HG03196 (cell line): ENCODE measurements around the gene ZCCHC24.

Source experiments
- ATAC-seq: cut with Tn5 transposase; IDR thresholded peaks from one replicate; pipeline ENCODE4 v1.9.1; 2021; ENCODE audit not compliant: unreplicated experiment

The ZCCHC24 gene

DNA sequence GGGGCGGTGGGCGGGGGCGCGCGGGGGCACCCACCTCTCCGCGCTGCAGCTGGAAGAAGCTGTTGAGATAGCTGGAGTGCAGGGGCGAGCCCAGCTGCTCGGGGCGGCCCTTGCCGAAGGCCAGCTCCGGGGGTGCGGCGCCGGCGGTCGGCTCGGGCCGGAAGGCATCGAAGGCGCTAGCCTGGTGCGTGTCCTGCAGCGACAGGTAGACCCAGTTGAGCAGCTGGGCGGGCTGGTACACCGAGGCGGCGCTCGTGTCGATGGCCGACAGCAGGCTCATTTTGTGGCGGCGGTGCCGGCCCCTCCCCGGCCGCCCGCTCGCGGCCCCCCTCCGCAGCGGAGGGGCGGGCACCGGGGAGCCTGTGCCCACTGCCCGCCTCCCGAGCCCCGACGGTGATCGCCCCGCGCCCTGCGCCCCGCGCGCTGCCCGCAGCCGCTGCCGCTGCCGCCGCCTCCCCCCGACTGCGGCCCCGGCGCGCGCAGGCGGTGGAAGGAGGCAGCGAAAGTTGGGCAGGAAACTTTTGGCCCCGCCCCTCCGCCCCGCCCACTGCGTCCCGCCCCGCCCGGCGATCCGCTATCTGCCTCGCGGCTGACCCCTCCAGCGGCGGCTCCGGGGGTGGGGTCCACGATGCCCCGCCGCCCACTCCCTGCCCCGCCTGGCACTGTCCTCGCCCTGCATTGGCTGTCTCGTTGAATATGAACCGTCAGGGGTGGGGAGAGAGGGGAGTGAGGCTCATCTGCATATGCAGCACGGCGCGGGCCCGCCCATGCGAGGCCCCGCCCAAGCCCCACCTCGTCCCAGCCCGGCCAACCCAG, at the start of gene ZCCHC24:
TSS of gene ZCCHC24 (minus strand) at position 464 of the 816 bp plus-strand sequence. CDS start at position 280, 184 bp downstream.
- peak; percentile 95 for ATAC-seq

DNA sequence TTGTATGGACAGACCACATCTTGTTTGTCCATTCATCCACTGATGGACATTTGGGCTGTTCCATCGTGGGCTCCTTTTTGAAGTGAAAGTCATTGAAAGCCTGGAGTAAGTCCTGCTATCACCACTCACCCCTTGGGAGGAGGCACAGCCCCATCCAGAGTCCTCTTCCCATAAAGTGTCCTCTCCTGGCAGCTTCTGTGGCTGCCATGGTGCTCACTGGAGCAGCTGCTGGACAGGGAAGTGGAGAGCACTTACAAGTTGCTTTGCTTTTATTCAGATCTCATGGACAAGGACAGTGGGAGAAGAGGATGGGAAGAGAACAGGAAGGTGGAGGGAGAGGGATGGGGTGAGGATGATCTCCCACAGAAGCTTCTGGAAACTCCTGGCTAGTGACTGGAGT, 48.4 kb upstream of the ZCCHC24 start:
- ATAC-seq: no peak

DNA sequence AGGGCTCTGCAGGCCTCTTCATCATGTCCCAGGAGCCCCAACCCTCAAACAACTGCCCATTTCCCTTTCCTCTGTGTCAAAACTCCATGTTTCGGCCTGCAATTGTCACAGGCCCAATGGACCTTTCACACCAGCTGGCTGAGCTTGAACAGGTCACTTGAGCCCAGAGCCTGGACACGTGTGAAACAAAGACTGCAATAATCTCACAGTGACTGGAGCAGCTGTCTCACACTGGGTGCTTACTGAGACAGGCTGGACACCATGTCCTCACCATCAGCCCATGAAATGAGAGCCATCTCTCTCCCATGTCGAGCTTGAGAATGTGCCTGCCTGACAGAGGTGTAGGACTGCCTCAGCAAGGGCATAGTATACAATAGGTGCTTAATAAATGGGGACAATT, 47.4 kb upstream of the ZCCHC24 start:
- ATAC-seq: no peak

DNA sequence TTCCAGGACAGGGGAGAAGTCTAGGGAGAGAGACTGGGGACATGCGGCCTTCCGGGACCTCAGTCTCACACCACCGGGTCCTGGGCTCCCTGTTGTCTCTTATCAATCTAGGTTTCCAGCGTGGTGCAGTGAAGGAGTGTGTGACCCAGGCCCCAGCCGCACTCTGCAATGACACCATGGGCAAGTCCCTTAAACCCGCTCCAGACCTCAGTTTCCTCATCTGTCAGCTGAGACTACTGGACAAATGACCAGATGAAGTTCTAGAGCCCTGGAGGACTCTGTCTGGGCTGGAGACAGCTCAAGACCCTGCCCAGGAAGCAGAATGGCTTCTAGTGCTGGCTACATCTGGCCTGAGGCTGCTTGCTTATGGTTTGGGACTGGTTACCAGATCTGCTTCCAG, 46.8 kb upstream of the ZCCHC24 start:
- no peak for ATAC-seq

DNA sequence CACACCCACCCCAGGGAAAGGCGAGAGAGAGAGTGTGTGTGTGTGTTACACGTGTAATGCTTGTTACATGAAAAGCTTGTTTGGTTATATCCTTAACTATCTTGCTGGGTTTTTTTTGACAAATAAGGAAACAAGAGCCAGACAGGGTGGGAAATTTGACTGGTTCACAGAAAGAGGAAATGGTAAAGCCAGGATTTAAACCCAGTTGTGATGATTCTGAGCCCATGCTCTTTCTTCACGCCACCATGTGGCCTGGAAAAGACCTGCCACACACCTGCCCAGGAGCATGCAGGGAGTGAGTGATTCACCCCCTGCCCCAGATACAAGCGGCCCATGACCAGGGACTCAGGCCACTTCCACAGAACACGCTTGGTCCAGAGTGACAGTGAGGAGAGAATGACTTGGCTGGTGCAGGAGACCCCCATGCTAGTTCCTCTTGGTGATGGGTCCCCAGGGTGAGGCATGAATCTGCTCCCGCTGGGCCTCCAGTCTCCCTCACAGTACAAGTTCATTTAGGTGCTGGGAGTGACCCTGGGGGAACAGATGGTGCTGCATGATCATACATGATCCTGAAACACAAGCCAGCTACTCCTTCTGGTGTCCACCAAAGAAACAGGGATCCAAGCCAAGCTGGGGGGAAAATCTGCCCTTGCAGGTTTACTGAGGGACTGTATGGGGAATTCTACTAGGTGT, 45.9 kb upstream of the ZCCHC24 start:
- ATAC-seq: no peak

DNA sequence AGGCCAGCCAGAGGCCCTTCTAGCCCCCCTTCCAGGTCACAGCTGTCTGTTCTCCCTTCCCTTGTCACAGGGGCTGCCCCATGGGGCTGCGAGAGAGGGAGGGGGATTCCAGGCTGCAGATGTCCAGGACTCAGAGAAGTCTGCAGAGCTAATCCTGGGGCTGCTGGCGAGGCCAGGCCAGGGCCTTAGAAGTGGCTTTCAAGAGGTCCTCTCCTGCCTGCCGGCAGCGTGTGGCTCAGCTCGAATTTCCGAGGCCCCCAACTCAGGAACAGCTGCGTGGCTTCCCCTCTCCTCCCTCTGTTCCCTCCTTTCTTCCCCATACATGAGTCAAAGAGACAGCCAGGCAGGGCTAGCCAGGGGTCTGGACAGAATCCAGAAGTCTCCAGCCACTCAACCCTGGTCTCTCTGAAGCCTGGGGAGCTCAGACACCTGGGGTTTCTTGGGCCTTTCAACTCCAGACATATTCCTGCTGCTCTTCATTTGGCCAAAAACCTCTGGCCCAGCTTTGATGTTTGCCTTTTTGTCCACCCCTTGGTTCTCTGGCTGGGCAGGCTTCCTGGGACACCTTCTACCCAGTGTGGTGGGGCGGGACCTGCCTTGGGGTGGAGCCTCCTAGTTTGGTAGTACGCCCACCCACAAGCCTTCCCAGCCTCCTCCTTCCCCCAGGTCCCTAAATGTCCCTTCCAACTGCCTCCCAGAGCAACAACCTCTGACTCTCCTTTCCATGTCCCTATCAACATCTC, 45.1 kb upstream of the ZCCHC24 start:
- no peak for ATAC-seq

DNA sequence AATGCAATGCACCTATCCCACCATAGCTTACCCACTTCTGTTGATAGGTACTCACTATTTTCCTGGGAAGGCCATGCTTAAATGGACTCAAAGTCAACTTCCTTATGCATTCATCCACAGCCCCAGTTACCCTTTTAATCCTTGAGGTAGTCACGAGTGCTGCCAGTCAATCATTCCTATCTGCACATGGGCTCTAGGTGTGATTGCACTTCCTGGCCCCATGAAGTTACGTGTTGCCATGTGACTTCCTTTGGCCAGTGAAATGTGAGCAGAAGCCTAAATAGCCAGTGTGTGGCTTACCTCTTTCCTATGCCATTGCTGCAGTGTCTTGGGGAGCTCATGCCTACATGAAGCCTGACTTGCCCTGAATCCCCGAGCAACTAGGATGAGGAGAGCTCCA, 43.4 kb upstream of the ZCCHC24 start:
- ATAC-seq: no peak

DNA sequence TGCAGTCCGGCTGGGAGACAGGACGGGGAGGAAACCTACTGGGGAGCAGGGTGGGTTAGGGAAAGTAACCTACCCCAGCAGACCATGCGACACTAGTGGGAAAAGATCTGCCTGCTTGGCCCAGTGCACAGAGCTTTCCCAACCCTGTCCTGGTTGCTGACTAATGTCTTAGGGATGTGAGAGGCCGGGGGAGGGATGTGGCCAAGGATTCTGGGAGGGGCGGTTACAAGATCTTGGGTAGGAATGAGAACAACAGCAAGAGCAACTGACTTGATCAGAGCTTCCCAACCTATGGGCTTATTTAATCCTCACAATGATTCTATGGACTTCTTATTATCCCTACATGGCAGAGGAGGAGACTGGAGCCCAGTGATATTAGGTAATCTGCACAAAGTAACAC, 42.9 kb upstream of the ZCCHC24 start:
- ATAC-seq: no peak

DNA sequence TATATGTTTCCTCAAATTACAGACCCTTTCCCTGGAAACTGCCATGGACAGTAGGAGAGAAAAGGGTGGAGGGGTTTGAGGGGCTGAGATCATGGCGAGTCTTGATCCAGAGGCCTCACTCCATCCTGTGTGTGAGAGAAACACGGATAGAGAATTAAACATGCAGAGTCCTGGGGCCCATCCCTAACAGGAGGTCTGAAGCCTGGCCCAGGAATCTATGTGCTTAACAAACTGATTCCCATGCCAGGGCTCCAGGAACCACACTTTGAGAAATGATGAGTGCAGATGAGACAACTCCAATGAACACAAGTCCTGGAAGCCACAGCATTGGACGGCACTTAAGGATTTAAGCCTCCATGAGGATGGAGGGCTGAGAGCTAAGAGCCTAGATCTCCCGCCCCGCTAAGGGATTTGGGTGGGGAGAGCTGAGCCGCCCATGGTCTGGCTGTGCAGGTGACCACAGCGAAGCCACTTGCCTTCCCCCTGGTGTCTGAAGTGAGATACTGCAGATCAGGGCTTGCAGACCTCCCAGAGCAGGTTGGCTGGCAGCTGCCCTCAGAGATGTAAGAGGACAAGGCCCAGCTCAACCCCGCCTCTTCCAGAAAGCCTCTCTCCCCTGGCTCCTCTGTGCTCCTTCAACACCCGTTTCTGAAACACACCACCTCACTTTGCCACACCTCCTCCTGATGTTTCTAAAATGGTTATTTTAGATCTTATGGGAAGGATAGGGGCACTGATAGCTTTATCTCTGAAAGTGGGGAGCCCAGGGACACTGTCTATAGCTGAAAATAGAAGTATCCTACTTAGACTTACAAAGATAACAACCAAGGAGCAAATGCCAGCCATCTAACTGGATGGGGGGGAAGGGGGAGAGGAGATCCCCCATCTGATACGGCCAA, 42.1 kb upstream of the ZCCHC24 start:
- peak; percentile 67 for ATAC-seq

DNA sequence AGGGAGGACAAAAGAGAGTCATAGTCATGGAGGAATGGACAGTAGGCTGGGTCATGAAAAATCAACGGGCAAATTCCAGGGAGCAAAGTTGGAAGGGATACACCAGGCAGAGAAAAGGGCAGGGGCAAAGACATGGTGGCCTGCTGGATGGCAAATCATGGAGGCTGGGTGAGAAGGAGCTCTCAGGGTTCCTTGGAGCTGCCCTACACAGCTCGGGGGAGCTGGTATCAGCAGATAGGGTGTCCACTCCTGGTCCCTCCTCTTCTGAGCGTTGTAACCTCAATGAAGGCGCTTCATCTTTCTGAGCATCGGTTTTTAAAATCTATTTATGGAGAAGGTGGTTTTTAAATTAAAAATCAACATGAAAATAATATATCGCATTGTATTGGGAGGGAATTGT, 39.1 kb upstream of the ZCCHC24 start:
- ATAC-seq: no peak

DNA sequence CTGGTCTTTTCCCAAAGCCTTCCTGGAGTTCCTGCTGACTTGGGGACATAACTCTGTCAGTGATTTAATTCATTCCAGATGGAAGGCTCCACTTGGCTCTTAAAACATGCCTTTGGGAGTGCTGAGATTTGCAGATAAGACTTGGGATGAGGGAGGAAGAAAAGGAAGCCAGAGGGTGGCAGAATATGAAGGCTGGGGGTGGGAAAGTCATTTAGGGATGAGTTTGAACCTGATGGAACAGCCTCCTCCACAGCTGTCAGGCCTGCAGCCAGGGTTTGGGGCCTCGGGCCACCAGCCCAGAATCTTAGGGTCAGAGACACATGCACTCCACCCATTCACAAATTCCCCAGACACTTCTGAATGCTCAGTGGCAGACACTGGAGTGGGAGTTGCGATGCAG, 38.5 kb upstream of the ZCCHC24 start:
- no peak for ATAC-seq

DNA sequence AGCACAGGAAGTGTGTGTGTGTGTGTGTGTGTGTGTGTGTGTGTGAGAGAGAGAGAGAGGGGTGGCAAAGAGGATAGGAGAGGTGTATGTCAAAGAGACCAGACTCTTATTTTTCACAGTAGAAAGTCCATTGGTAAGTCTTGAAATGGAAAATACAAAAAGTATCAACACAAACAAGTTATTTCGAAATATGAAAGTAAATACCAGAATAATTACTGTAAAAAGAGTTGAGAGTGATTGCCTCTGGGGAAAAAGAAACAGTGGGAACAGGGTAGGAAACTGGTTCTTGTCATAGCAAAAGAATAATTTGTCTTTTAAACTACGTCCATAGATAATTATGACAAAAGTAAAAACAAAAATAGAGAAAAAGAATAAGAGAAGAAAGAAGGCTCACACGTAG, 37.9 kb upstream of the ZCCHC24 start:
- ATAC-seq: no peak

DNA sequence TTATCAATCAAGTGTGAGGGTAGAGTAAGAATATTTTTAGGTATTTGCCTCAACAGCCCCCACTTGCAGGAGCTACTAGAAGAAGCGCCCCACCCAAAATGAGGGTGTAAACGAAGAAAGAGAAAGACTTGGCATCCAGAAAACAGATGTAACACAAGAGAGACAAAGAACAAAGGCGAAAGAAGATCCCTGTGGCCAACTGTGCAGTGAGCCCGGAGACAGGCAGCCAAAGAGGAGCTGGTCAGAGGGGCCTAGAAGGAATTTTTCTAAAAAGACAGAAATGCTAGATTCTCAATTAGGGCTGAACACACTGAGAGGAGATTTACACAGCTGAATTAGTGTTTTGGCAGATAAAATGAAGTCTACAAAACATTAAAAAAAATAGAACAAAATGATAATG, 37.3 kb upstream of the ZCCHC24 start:
- ATAC-seq: no peak

DNA sequence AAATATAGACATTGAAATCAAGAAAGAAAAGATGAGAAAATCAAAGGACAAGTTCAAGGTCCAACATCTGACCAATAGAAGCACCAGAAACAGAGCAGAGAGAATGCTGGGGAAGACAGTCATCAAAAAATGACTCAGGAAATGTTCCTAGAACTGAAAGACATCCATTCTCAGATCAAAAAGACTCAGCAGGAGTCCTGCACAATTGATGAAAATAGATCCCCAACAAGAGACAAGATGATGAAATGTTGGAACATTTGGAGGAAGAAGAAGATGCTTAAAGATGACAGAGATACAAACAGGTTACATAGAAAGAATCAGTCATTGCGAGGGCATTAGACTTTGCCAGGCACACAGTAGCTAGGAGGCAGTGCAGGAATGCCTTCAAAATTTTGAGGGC, 36.9 kb upstream of the ZCCHC24 start:
- ATAC-seq: no peak

DNA sequence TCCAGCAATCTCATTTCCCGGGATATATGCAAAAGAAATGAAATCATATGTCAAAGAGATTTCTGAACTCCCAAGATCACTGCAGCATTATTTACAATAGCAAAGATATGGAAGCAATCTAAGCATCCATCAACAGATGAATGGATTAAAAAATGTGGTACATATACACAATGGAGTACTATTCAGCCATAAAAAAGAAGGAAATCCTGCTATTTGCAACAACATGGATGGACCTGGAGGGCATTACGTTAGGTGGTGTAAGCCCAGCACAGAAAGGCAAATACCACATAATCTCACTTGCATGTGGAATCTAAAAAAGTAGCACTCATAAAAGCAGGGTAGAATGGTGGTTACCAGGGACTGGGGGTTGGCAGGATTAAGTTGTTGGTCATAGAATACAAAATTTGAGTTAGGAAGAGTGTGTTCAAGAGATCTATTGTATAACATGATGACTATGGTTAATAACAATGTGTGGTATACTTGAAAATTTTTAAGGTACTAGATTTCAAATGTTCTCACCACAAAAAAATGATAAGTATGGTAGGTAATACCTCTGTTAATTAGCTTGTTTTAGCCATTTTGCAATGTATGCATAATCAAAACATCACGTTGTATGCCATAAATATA, 34.0 kb upstream of the ZCCHC24 start:
- no peak for ATAC-seq

DNA sequence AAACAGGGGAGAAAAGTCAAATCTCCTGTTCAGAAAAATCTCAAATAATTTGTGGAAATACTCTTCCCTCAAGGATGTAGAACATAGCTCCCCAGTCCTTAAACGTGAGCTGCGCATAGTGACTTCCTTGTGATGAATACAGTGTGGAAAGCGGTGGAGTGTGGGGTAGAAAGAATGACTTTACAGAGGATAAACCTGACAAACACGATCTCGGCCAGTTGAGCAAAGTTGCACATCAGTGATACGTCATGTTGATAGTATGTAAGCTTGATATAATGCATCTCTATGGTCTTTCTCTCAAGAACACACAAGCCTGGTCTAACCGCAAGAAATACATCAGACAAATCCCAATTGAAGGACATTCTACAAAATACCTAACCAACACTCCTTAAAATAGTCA, 32.0 kb upstream of the ZCCHC24 start:
- ATAC-seq: no peak

DNA sequence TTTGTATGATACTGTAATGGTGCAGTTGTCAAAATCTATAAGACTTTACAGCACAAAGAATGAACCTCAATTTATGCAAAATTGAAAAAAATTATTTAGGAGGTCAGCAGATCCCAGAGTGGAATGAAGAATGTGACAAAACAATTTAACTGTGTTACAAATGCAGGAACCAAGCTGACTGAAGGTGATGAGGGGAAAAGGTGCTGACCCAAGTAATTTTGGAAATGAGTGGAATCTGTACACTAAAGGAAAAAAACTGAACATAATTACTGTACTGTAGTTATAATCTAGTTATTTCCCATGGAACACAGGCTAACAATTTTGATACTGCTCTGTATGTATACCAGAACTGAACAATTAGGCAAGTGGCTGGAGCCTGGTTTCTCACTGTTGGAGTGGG, 31.2 kb upstream of the ZCCHC24 start:
- no peak for ATAC-seq

DNA sequence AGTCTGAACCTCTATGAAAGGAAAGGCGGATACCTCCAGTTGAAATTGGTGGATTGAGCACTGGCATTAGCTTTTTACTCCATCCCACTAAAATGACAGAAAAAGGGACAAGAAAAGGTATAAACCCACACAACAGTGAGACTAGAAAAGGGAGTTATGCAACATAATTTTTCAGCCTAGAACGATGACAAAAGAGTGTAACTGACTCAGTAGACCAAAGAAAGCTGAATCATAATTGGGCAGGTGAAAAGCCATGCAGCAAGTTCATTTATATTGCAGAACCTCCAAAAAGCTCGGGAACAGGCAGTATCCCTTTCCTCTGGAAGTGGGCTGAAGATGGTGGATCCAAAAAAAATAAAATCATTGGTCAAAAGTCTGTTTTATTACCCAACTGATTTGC, 30.5 kb upstream of the ZCCHC24 start:
- no peak for ATAC-seq

DNA sequence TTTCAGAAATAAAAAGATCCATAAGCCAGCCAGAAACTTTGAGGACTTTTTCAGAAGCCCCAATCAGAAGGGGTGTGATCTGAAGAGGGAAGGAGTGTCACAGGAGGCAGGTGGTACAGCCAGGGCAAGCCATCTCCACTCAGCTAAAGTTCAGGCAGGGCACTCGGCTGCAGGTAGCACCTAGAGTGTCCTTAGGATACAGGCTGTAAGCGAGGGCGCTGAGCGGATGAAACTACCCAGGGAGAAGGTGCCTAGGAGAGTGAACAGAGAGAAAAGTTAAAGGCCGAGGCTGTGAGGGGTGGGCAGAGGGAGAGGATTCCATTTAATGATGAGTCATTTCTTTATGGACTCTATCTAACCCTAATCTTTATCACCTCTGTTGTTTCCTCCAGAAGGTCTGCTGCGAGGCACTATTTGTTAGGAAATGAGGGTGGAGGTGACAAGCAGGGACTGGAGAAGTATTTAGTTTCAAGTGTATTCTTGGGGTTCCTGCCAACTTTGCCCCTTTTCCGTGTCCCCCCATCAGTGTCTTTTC, 29.8 kb upstream of the ZCCHC24 start:
- no peak for ATAC-seq

DNA sequence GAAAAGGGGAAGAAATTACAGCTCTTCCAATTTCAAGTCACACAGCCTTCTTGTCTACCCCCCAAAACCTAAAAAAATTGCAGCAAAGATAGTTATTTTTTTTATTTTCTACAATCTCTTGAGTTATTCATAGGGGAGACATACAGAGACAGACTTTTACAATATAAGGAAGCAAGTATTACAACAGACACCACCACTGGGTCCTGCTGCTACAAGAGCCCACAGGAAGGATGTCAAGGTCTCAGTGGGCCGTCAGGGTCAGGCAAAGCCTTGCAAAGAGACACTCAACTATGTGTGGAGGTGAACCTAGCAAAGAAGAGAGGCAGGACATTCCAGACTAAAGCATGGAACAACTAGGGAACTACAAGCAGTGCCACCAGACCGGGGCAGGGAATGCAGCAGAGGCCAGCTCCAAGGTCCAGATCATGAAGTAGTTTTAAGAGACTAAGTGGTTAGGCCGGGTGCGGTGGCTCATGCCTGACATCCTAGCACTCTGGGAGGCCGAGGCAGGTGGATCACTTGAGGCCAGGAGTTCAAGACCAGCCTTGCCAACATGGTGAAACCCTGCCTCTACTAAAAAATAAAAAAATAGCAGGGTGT, 28.2 kb upstream of the ZCCHC24 start:
- no peak for ATAC-seq
